HG03175 (cell line): ENCODE data around the gene CFAP43.

ENCODE experiments used
- ATAC-seq: cut with Tn5 transposase; IDR thresholded peaks from one replicate; pipeline ENCODE4 v1.9.1; 2021; ENCODE audit warnings: mild to moderate bottlenecking, moderate library complexity; ENCODE audit not compliant: unreplicated experiment

CFAP43 gene

DNA sequence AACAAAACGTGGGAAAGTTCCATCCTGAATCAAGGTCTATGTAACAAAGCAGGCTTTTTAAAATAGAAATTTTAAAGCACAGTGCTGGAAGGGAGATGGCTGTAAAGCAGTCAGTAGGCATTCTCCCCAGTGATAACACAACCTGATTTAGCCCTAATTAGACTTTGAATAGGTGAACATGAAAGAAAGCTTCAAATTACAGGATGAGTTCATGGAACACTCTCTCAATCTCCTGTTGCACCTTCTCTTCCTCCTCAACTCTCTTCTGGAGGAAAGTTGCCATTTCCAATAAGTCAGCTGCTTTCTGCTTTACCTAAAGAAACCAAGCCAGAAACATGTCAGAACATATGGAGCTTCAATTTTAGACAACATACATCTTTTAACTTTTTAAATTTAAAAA, 90.1 kb downstream of the CFAP43 start:
- ATAC-seq, result no peak

DNA sequence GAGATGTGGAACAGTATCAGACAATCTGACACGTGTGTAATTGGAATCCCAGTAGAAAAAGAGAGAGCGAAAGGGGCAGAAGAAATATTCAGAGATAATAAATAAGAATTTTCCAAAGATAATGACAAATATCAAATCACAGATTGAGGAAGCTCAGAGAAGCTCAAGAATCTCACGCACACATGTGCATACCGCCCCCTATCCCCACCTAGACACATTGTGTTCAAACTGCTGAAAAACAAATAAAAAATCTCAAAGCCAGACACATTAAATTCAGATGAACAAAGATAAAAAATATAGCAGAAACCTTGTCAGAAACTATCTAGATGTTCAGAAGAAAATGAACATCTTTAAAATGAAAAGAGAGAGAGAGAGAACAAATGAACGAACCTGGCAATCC, 92.9 kb downstream of the CFAP43 start:
- ATAC-seq, result no peak

DNA sequence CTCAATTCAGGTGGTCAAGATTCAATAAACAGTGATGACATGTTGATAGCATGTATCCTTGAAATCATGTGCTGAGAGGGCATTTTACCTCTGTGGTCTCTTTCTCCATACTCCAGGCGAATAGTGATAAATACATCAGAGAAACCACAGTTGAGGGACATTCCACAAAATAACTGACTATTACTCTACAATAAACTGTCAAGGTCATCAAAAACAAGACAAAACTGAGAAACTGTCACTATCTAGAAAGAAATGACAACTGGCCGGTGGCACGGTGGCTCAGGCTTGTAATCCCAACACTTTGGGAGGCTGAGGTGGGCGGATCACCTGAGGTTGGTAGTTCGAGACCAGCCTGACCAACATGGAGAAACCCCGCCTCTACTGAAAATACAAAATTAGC, 94.0 kb downstream of the CFAP43 start:
- no peak for ATAC-seq

DNA sequence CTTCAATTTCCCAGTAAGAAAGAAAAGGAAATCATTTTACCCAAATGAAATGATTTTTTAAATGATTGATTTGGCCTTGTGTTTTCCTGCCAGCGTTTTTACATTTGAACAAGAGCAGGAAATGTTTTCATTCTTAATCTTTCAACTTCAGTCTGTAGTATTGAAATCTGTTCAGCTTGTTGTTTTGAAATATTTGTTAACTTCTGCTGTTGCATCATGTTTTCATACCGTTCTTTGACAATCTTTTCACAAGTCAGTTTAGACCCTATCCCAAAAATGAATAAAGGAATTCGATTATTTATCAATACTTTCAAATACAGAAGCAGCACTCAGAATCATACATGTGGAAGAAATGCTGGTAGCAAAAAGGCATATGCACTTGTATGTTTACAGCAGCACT, 102.1 kb downstream of the CFAP43 start:
- no peak for ATAC-seq

DNA sequence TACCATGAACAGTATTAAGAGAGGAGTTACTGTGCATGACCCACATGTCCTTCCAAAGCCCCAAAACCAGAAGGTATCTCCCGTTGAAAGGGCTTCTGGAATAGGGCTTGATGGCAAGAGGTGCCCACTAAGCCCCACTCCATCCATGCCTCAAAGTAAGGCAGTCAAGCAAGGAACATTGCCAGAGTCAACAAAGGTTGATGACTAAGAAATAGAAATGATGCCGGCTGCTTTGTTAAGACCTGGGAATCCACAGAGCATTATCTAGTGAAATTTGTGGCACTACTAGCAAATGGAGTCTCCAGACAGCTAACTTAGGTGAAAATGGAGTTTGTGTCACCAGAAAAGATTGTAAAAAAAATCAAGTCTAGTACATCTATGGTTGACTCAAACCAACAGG, 104.0 kb downstream of the CFAP43 start:
- no peak for ATAC-seq

DNA sequence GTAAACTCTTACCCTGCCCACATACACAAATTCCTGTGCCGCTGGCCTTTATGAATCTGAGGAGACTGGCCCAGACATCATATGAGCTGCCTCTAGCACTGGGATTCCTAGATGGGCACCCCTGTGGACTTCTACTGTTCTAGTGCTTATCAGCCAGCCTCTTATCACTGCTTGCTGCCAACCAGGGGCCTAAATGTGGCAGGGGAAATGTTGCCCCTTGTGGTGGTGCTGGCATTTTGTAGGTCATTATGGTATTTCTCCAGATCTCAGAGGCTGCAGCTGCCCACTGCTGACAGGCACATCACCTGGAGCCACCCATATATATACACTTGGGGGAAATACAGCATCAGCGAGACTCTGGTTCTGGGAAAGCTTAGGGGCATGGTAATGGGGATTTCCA, 104.8 kb downstream of the CFAP43 start:
- no peak for ATAC-seq

DNA sequence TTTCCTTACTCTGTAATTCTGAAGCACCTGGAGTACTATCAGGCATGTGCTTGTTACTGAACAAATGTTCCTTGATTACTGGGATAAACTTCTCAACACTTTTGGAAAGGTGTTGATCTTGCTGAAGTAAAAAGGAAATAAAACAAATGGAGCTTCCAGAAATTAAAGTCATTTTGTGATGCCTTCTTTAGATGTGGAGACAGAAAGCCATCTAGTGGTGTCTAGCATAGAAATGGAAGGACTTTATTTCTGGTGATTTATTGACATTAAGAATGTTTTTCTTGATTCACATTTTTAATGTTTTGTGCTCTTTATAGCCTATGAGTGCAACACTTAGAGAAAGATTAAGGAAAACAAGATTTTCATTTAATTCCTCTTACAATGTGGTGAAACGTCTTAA, 108.8 kb downstream of the CFAP43 start:
- ATAC-seq, result no peak

DNA sequence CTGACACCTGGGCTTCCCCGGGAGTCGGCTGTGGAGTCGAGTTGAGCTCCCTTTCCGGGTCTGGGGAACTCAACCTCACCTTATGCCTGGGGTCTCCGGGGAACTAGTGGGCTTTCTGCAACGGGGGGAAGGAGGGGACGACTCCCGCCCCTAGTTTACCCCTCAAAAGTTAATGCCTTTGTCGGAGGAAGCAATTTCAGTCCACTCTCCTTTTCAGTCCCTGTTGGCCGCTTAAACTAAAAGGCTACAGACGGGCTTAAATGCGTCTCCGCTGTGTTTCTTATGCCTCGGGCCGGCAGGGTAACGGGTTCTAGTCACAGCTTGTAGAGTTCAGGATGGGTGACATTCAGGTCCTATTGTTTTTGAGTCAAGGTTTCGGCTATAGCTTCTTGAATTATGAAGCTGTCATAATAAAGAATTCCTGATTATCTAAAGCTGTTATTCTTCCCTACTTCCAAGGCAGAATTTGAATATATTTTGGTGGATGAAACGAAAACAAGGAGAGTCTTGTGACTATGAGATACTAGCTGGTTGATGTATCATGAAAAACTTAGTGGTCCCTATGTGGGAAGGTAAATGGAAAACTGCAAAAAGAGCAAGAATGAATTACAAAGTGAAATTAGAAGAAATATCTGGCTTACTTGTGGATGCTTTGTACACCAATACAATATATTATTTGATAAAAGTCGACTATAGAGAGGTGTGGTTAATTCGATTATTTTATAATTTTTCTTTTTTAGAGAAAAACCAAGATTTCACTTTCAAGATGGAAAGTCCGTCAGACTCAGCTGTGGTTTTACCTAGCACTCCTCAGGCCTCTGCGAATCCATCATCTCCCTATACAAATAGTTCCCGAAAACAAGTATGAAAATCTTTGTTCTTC, 109.7 kb downstream of the CFAP43 start:
- ATAC-seq, result peak; percentile 2

DNA sequence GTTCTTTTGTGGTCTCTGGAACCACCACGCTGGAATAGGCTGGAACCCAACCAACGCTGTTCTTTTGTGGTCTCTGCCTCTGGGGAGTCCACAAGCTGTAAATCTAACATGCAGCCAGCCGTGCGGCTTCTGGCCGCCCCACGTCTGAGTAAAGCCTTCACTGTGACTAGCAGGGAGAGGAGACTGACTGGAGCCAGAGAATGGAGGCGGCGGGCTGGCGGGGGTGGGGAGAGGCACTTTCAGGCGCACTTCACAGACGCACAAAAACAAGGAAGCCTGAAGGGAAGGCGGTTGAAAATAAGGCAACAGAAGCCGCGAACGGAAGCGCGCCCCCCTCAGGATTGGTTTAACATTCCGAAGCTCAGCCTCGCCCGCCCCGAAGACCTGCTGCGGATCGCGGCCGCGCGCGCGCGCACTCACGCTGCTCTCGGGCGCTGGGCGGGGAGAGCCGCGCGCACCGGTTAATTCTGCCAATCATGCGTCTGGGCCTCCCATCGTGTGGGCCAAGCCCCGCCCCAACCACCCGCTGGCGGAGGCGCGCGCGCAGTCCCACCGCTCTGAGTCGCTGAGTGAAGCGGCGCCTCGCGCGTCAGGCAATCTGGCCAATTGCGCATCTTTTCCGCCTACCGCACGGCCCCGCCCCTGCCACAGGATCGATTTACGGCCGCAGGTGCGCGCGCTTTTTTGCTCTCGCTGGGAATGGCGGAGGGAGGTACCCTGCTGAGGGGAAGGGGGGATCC, 110.5 kb downstream of the CFAP43 start, which contains the start of gene SFR1:
SFR1 (plus strand) TSS at position 687 of the 740 bp plus-strand sequence; CDS start at position 700, 13 bp downstream.
- ATAC-seq, result peak; percentile 92

DNA sequence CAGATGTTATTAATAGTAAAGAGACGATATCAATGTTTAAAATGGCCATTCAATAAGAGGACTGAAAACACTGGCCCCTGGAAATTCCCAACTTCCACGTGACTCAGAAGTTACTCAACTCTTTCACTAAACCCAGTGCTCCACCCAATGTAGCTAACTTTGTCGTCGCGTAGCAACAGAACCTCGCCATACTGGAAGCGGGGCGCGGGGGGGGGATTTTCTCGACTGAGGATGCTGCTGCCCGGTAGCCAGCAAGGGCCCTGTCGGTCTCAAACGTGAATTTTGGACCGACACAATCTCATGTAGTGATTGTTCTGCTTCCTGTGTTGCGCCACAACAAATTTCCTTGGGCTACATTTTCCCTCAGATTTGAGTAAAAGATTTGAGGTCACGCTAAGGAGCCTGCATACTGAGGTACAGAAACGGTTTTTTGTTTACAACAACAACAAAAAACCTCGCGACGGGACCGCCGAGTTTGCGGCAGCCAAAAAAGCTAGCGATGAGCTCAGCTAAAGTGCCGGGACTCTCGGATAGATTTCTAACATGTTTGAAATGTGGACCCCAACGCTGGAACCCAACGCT, 111.2 kb downstream of the CFAP43 start:
- ATAC-seq, result peak; percentile 42

DNA sequence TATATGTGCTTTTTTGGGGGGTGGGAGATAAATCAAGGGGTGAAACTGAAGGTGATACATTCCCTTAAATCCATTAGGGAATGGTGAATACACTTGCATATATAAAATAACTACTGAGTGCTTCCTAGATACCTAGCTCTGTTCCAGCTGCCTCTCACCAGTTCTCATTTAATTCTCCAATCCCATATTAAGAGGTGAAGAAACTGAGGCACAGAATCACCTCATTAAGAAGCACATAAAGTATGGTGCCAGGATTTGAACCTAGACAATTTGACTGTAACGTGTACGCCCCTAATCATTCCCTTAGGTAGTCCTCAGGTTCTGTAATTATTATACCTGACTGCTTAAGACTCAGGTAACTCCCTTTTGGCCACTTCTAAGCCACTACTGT, 111.7 kb downstream of the CFAP43 start:
- no peak for ATAC-seq

DNA sequence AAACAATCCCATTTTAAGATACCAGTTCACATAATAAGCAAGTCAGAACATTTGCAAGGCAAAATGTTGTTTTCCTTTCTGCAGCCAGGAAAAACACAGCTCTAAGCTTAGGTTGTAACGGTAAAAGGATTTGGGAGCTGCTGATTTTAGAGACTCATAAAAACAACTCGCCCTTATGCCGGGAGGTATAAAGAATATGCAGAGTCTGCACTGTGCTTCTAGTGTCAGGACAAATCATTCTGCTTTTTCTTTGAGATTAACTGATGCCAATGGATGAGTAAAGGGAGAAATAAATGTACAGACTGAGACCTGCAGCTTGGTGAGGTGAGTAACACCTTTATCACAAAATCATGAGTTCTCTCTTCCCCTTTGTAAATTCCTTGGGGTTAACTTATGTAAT, 112.2 kb downstream of the CFAP43 start:
- ATAC-seq, result no peak

DNA sequence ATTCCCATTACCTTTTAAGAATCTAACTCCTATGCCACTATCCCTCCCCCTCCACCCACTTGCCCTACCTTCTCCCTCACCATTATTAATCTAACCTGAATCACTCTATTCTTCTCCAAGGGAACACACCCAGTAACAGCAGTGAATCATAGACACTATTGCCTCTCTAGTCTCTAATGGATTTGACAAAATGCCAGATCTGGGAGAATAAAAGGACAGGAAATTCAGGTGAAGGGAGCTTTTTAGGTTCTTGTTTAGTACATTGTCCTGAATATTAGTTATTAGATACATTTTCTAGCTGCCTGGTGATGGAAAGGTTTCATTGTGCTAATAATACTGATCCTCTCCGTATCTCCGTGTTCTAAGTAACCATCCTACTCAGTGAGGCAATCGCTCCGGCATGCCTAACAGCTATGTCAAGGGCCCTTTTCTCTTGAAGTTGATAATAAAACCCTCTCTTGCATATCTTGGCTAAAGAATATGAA, 114.3 kb downstream of the CFAP43 start:
- ATAC-seq, result no peak

DNA sequence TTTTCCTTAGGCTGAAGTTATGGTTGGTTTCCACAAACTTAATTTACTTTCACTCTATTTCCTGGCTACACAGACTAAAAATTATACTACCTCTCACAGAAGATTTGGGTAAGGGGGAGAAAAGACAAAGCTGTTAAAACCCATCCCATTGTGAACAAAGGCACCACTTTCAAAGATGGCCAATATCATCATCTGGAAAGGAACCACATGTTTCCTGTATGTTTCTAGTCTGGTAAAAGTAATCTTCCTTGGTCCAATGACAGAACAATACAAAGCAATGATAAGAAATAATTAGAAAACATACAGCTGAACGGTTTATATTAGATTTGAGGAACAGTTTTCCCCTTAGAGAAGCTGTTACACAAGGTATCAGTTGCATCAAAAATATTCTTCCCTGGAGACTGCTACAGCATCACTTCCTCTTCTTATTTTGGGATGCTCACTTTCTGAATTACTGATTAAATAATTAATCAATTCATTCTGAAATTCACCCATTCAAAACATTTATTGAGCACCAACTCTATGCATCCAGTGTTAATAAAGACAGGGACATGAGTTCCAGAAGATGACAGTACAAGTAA, 118.7 kb downstream of the CFAP43 start:
- ATAC-seq, result no peak

DNA sequence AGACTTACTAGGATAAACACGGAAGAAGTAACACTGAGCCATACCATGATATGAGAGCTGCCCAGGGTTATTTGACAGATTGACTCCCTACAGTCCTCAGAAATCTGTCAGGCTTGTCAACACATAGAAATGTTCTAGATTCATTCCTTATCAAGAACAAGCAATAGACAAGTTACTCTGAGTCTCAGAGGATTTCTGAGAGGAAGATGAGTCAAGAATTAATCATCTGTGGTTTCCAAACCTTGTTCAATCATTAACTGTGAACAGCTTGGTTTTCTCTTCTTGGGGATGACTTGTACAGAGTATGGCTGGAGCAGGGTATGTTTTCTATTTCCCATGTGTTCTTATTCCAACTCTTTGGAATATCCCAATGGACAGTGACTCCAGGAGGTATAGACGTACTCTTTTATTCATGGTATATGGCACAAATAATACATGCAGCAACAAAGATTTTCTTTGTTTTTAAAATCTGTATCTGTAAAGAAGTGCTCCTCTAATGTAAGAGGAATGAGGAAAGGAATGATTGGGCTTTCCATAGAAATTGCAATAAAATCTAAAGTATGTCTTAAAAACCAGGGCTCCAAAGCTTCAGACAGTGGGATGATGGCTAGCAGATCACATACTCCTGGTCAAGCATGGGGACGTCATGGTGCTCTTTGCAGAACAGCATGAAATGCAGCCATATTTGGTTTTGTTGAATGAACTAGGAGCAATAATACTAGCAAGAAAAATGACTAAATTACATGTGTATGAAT, 122.1 kb downstream of the CFAP43 start:
- peak; percentile 95 for ATAC-seq

DNA sequence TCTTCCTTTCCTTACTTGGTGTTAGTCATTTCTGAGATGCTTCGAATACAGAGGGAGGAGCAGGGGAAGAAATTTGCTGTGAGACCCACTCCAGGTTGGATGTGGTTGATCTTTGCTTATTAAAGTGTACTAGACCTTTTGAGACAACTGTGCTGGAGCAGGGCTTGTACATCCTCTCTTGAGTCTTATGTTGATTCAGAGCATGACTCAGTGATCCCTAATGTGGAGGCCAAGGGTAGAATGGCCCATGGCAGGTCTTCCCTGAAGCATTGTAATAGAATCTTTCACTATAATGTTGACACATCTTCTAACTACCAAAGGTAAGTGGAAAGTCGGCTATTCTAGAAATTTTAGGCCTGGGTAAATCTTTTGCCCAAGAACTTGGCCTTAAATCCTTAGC, 127.2 kb downstream of the CFAP43 start:
- ATAC-seq, result peak; percentile 14

DNA sequence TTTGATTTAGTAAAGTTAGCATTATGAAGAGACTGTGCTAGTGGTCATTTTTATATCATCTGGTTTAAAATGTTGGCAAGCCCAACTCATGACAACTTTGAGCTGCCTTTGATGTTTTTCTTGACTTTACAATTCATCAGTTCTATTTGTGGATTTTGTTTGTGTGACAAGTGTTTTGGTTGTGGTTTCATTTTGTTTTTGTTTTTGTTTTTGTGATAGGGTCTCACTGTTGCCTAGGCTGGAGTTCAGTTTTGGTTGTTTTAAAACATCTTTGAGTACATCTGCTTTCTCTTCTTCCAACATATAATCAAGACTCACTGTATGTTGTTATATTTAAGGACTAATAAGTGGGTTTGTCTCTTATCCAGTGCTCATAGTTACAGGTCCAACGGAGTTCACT, 127.7 kb downstream of the CFAP43 start:
- ATAC-seq, result peak; percentile 42

DNA sequence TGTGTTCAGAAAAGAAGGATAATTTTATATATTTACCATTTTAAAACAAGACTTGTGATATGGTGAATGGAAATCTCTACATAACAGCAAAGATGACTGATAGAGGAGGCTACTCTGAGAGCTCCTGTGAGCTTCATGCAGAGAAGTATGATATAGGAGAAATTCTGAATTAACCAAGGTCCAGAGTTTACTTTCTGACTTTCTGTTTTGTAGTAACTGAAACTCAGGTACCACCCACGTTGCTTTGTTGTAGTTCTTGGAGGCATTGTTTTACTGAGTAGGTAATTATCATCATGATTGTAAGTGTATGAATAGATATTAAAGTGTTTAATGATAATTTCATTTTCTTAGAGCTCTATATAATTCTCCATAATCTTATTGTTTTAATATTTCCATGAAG, 128.2 kb downstream of the CFAP43 start:
- ATAC-seq, result peak; percentile 52

DNA sequence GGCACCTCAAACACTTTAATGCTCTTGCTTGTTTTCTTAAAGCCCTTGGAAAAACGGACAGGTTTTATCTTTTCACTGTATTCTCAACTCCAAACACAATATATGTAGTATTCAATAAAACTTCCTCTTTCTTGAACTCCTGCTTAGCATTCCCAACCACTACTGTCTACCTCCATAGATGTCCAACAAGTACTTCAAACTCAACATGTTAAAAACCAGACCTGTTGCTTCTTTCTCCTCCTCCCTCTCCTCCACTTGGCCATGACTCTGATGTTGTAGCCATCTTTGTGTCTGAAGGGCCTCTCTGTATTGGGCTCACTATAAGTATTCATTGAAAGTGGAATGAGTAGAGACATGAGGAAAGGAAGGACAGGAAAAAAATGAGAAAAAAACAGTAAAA, 130.3 kb downstream of the CFAP43 start:
- ATAC-seq, result no peak

DNA sequence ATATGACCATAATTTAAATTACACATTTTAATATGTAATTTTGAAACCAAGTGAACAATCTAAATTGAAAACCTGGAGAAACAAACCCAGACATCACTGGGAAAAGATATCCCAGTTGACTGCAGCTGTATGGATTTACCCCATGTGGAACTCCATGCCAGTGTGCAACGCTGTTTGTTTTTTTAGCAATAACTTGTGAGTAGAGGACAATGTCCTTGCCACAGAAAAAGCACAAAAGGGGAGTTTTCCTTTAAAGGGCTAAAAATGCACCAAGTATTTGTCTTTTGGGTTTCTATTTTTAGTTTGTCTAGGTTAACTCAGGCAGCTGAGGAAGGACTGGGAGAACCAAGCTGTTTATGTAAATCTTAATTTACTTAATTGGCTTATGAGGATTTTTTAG, 131.4 kb downstream of the CFAP43 start:
- no peak for ATAC-seq

DNA sequence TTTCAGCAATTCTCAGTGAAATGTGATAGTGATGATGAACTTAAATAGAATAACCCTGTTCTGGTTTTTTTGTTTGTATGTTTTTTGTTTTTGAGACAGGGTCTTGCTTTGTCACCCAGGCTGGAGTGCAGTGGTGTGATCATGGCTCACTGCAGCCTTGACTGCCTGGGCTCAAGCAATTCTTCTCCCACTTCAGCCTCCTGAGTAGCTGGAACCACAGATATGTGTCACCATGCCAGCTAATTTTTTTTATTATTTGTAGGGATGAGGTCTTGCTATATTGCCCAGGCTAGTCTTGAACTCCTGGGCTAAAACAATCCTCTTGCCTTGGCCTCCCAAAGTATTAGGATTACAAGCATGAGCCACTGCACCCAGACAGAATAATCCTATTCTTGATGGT, 132.2 kb downstream of the CFAP43 start:
- no peak for ATAC-seq
